ENCODE data around the gene ATP11A.

ATP11A gene

GRCh38 chr13:112899281-112900225, 209.7 kb downstream of the ATP11A start:
- DNase-seq, result no peak

GRCh38 chr13:112900226-112900600, 210.4 kb downstream of the ATP11A start:
- no peak for DNase-seq

- DNase-seq, result no peak
Observed at GRCh38 chr13:112900691-112901091, 210.9 kb downstream of the ATP11A start.

- no peak for DNase-seq
Observed at GRCh38 chr13:112902101-112902651, 212.3 kb downstream of the ATP11A start.

- no peak for DNase-seq
Observed at GRCh38 chr13:112902669-112903068, 212.8 kb downstream of the ATP11A start.

- DNase-seq, result no peak
Observed at GRCh38 chr13:112903071-112903577, 213.3 kb downstream of the ATP11A start.

GRCh38 chr13:112903606-112904195, 213.9 kb downstream of the ATP11A start:
- DNase-seq, result no peak

GRCh38 chr13:112904436-112904960, 214.7 kb downstream of the ATP11A start:
- DNase-seq, result no peak

GRCh38 chr13:112905086-112905485, 215.2 kb downstream of the ATP11A start:
- no peak for DNase-seq

GRCh38 chr13:112905619-112905989, 215.8 kb downstream of the ATP11A start:
- no peak for DNase-seq

- DNase-seq, result no peak
Observed at GRCh38 chr13:112905990-112906641, 216.3 kb downstream of the ATP11A start.

GRCh38 chr13:112907286-112907685, 217.4 kb downstream of the ATP11A start:
- no peak for DNase-seq

GRCh38 chr13:112907871-112908331, 218.1 kb downstream of the ATP11A start:
- no peak for DNase-seq

GRCh38 chr13:112908342-112908741, 218.5 kb downstream of the ATP11A start:
- DNase-seq, result no peak

GRCh38 chr13:112910016-112910415, 220.2 kb downstream of the ATP11A start:
- DNase-seq, result no peak

- no peak for DNase-seq
Observed at GRCh38 chr13:112910616-112911280, 220.9 kb downstream of the ATP11A start.

GRCh38 chr13:112911285-112911701, 221.5 kb downstream of the ATP11A start:
- DNase-seq, result no peak

- no peak for DNase-seq
Observed at GRCh38 chr13:112911883-112912282, 222.0 kb downstream of the ATP11A start.

- DNase-seq, result no peak
Observed at GRCh38 chr13:112912726-112913440, 223.0 kb downstream of the ATP11A start.

- DNase-seq, result no peak
Observed at GRCh38 chr13:112916296-112916695, 226.5 kb downstream of the ATP11A start.

- DNase-seq, result no peak
Observed at GRCh38 chr13:112917056-112917664, 227.3 kb downstream of the ATP11A start.

Measured in SIG-M5 (cell line).